Stimulated activated effector memory CD8-positive, alpha-beta T cell treated with anti-CD3 and anti-CD28 coated beads, Interleukin-12 subunit alpha, Interleukin-12 subunit beta, amount 100 ng/mL, for 72 hours (primary cell): ENCODE measurements around the gene GALC.
A peak's percentile ranks its signal among the peaks of the same experiment; 100 is the strongest.

Experiments used
- ATAC-seq: fragments of 150-1000 bp; cut with Tn5 transposase; 2 replicates; pipeline ENCODE4 v1.10.0; 2021
- DNase-seq, 2 donors: peaks; one replicate each; pipeline ENCODE4 v3.0.0; 2021 to 2022; ENCODE audit warnings: low spot score in 2 of 2
- H3K27ac Mint-ChIP-seq: one replicate; pipeline ENCODE4 v1.8.0; 2022; ENCODE audit warnings: mild to moderate bottlenecking, mixed read lengths
- H3K36me3 Mint-ChIP-seq: one replicate; pipeline ENCODE4 v1.8.0; 2022; ENCODE audit warnings: mild to moderate bottlenecking, mixed read lengths
- H3K4me1 Mint-ChIP-seq: one replicate; pipeline ENCODE4 v1.8.0; 2022; ENCODE audit warnings: mixed read lengths
- H3K4me3 Mint-ChIP-seq: one replicate; pipeline ENCODE4 v1.8.0; 2022; ENCODE audit warnings: mild to moderate bottlenecking, mixed read lengths
- H3K9me3 Mint-ChIP-seq: one replicate; pipeline ENCODE4 v1.8.0; 2022; ENCODE audit warnings: mixed read lengths

GALC gene

DNA sequence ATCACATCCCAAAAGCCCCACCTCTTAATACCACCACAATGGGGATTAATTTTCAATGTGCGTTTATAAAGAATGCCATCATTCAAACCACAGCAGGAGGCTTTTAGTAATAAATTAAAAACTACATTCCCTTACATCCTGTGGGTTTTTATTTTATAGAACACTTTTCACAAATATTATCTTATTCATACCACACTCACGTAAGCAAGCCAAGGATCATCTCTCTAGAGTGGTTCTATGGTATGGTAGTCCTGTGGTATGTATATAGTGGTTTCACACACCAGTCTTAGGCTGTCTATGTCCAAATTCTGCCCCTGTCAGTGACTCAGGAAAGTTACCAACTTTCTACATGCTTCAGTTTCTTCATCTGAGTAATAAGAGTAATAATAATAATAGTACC, 100.2 kb downstream of the GALC start:
- Mint-ChIP-seq H3K9me3 (no peaks in the 10 kb centered on the region), H3K4me1 (no peaks in the 10 kb centered on the region), H3K27ac (no peak overlapping the region), H3K4me3 (no peak overlapping the region), H3K36me3 (no peaks in the 10 kb centered on the region)
- no peak for DNase-seq
- no peak for ATAC-seq

DNA sequence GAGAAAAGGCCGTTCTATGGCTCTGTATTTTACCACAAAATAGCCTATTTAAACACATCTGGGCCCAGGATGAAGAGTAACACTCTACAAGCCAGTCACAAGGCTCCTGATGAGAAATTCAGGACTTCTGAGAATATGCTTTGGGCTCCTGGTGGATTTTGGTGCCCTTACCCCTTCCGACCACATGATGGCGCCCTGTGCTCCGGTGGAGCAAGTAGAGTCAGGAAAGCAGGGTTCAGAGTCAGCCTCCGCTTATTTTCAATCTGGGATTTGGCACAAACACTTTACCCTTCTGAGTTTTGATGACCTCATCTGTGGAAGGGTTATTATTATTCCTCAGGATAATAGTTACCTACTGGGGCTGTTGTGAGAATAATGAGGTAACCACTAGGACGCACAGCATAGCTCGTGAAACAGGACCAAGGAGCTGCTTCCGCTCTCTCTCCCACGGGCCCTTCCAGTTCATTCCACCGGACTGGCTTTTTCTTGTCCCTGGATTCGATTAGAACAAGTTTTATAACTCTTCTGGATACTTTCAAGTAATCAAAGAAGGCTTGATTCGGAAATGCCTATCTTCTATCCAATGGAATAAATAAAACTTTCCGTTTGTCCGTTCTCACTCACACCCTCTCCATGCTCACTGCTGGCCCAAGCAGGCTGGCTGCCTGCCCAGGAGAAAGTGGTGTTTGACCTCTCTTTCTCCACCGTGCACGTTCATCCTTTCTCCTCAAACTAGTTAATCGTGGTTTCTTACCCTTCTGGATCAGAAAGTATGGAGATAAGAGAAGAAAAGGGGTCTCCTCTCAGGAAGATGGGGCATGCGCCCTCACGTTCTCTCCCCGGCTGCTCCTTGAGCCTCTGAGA, 104.6 kb downstream of the GALC start:
- no peak overlapping the region for H3K4me3 Mint-ChIP-seq
- peak; percentile 7 to 56 for DNase-seq

DNA sequence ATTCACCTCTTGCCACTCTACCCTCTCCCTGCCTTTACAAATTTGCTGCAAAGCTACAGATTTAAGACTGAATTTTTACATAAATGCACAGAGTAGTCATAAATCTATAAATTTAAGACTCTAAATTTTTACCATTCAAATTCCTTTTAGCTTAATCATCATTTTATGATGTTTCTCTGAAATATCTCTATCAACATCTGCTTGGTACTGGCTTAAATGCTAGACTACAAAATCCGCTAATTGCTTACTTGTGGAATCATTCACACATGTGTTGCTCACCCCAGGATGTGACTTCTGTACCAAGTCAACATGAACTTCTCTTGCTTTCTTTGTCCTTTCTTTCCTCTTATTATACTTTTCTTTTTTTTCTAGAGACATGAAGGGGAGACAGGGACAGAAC, 109.2 kb downstream of the GALC start:
- DNase-seq (no peak), ATAC-seq (no peak)
- no peak overlapping the region for H3K4me3 Mint-ChIP-seq
- no peaks in the 10 kb centered on the region for H3K9me3 Mint-ChIP-seq
- no peaks in the 10 kb centered on the region for H3K36me3 Mint-ChIP-seq
- no peak overlapping the region for H3K27ac Mint-ChIP-seq
- H3K4me1 Mint-ChIP-seq = no peaks in the 10 kb centered on the region

More for the DNA sequence above, 104.6 kb downstream of the GALC start:
- no peaks in the 10 kb centered on the region for H3K9me3 Mint-ChIP-seq
- no peak for ATAC-seq
- H3K27ac Mint-ChIP-seq = no peak overlapping the region
- no peaks in the 10 kb centered on the region for H3K36me3 Mint-ChIP-seq
- H3K4me1 Mint-ChIP-seq = no peaks in the 10 kb centered on the region
